Cerebellar nuclear complex (tissue), 1 donor: ENCODE results near the gene WNT10A.
"Not testable (repeated sequence)": the region's sequence is repeated elsewhere in the genome, so short reads cannot be mapped to it uniquely, and the experiment has no call there.

Experiments
- DNase-seq, 2 experiments: peaks; one replicate each; lab custom pipeline; 2025; lab: John Stamatoyannopoulos, UW

The WNT10A gene

GRCh38 chr2:218893349-218894150 is 12.9 kb downstream of the WNT10A start:
- no peak for DNase-seq

- DNase-seq, result no peak
Observed at GRCh38 chr2:218894151-218894879, 13.7 kb downstream of the WNT10A start.

GRCh38 chr2:218894880-218895157 is 14.2 kb downstream of the WNT10A start:
- no peak for DNase-seq

GRCh38 chr2:218895326-218895725 is 14.7 kb downstream of the WNT10A start:
- no peak for DNase-seq

GRCh38 chr2:218895759-218896500 is 15.3 kb downstream of the WNT10A start:
- DNase-seq, result no peak

- DNase-seq, result no peak
Observed at GRCh38 chr2:218896501-218897393, 16.1 kb downstream of the WNT10A start.

- DNase-seq, result no peak
Observed at GRCh38 chr2:218897394-218898108, 16.9 kb downstream of the WNT10A start.

- no peak for DNase-seq
Observed at GRCh38 chr2:218898109-218898878, 17.6 kb downstream of the WNT10A start.

GRCh38 chr2:218899147-218899546 is 18.5 kb downstream of the WNT10A start:
- DNase-seq, result no peak

GRCh38 chr2:218902427-218902826 is 21.8 kb downstream of the WNT10A start:
- no peak for DNase-seq

- DNase-seq, result no peak
Observed at GRCh38 chr2:218904176-218904575, 23.5 kb downstream of the WNT10A start.

- DNase-seq, result peak in 1 of 2 experiments; percentile 47
Observed at GRCh38 chr2:218908721-218909619, 28.3 kb downstream of the WNT10A start.

GRCh38 chr2:218910741-218911140 is 30.1 kb downstream of the WNT10A start:
- DNase-seq, result no peak

- no peak for DNase-seq
Observed at GRCh38 chr2:218920504-218920903, 39.9 kb downstream of the WNT10A start.

- DNase-seq, result no peak
Observed at GRCh38 chr2:218924757-218925156, 44.1 kb downstream of the WNT10A start.

GRCh38 chr2:218925434-218925833 is 44.8 kb downstream of the WNT10A start:
- no peak for DNase-seq

- no peak for DNase-seq
Observed at GRCh38 chr2:218927422-218927821, 46.8 kb downstream of the WNT10A start.

GRCh38 chr2:218927876-218928275 is 47.2 kb downstream of the WNT10A start:
- DNase-seq, result no peak

- not testable (repeated sequence) for DNase-seq
Observed at GRCh38 chr2:218930488-218930887, 49.8 kb downstream of the WNT10A start.
